ENCODE results near the gene TNFAIP8L1.
A peak's percentile ranks its signal among the peaks of the same experiment; 100 is the strongest.
"Not testable (repeated sequence)": the region's sequence is repeated elsewhere in the genome, so short reads cannot be mapped to it uniquely, and the experiment has no call there.

TNFAIP8L1 gene

GRCh38 chr19:4592445-4592844 is 46.9 kb upstream of the TNFAIP8L1 start:
- H4K8ac ChIP-seq (ENCODE audit: low read length) = no peak overlapping the region
- no peak overlapping the region for H2AFZ ChIP-seq (ENCODE audit: low read depth, low read length)
- H3K27me3 ChIP-seq (ENCODE audit: control insufficient read depth in 1 of 2, insufficient read depth in 1 of 2, low read length in 2 of 2) = peaks cover 22 to 59% of the 10 kb centered on the region in 2 experiments
- H3K4me1 ChIP-seq (ENCODE audit: control insufficient read depth, insufficient read depth, low read depth, low read length) = peaks cover 3% of the 10 kb centered on the region
- no peaks in the 10 kb centered on the region for H3K36me3 ChIP-seq (ENCODE audit: control insufficient read depth in 1 of 2, insufficient read depth in 2 of 2, low read depth in 1 of 2, low read length in 2 of 2)
- DNase-seq = no peak
- H2BK120ac ChIP-seq (ENCODE audit: low read depth, low read length) = no peak overlapping the region
- no peak overlapping the region for H3K27ac ChIP-seq (ENCODE audit: low read length, poor library complexity, severe bottlenecking)
- no peak overlapping the region for H2BK12ac ChIP-seq (ENCODE audit: low read length in 2 of 2)
- H3K9ac ChIP-seq (ENCODE audit: low read length) = no peak overlapping the region
- no peak overlapping the region for H4K91ac ChIP-seq (ENCODE audit: low read length)
- no peak overlapping the region for H2BK15ac ChIP-seq (ENCODE audit: low read depth, poor library complexity, severe bottlenecking)
- H3K4me3 ChIP-seq (ENCODE audit: insufficient read depth in 1 of 2, low read depth in 1 of 2, low read length in 2 of 2) = no peak overlapping the region
- H3K23ac ChIP-seq (ENCODE audit: low read length in 2 of 2) = no peak overlapping the region
- no peaks in the 10 kb centered on the region for H3K9me3 ChIP-seq (ENCODE audit: control insufficient read depth, low read length)
- no peak overlapping the region for H2AK5ac ChIP-seq (ENCODE audit: low read length, severe bottlenecking)
- no peak overlapping the region for H3K14ac ChIP-seq (ENCODE audit: low read length in 2 of 2)
- no peak overlapping the region for H2BK5ac ChIP-seq (ENCODE audit: low read depth, low read length, poor library complexity, severe bottlenecking)
- WGBS = 89% methylated on average over 4 of the region's 5 CpGs
- no peak overlapping the region for H3K18ac ChIP-seq (ENCODE audit: low read depth in 1 of 2, low read length in 2 of 2)
- no peak overlapping the region for H3K4me2 ChIP-seq (ENCODE audit: low read length, poor library complexity, severe bottlenecking)
- H3K4ac ChIP-seq (ENCODE audit: low read depth in 1 of 2, low read length in 2 of 2) = no peak overlapping the region
- no peaks in the 10 kb centered on the region for H3K79me1 ChIP-seq (replicated peaks; ENCODE audit: low read length, poor library complexity, severe bottlenecking)

DNA sequence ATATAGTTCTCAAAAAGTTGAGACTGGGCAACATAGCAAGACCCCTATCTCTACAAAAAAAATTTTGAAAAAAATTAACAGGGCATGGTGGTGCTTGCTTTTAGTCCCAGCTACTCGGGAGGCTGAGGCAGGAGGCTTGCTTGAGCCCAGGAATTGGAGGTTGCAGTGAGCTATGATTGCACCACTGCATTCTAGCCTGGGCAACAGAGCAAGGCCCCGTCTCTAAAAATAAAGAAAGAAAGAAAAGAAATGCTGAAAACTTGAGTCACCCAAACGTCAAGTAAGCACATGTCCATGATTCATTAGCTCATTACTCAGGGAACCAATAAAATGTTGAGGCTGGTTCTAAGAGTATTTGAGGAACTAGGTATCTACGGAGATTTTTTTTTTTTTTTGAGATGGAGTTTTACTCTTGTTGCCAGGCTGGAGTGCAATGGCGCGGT is 45.9 kb upstream of the TNFAIP8L1 start:
- H3K23ac ChIP-seq (ENCODE audit: low read length in 2 of 2) = no peak overlapping the region
- peak; percentile 68 for DNase-seq
- H3K4ac ChIP-seq (ENCODE audit: low read depth in 1 of 2, low read length in 2 of 2) = no peak overlapping the region
- H3K4me2 ChIP-seq (ENCODE audit: low read length, poor library complexity, severe bottlenecking) = no peak overlapping the region
- no peak overlapping the region for H2BK15ac ChIP-seq (ENCODE audit: low read depth, poor library complexity, severe bottlenecking)
- no peak overlapping the region for H4K91ac ChIP-seq (ENCODE audit: low read length)
- H3K36me3 ChIP-seq (ENCODE audit: control insufficient read depth in 1 of 2, insufficient read depth in 2 of 2, low read depth in 1 of 2, low read length in 2 of 2) = no peaks in the 10 kb centered on the region
- H3K18ac ChIP-seq (ENCODE audit: low read depth in 1 of 2, low read length in 2 of 2) = no peak overlapping the region
- peaks cover 6% of the 10 kb centered on the region for H3K4me1 ChIP-seq (ENCODE audit: control insufficient read depth, insufficient read depth, low read depth, low read length)
- H2BK12ac ChIP-seq (ENCODE audit: low read length in 2 of 2) = no peak overlapping the region
- no peak overlapping the region for H3K27ac ChIP-seq (ENCODE audit: low read length, poor library complexity, severe bottlenecking)
- no peaks in the 10 kb centered on the region for H3K79me1 ChIP-seq (replicated peaks; ENCODE audit: low read length, poor library complexity, severe bottlenecking)
- H2BK5ac ChIP-seq (ENCODE audit: low read depth, low read length, poor library complexity, severe bottlenecking) = no peak overlapping the region
- H3K9me3 ChIP-seq (ENCODE audit: control insufficient read depth, low read length) = no peaks in the 10 kb centered on the region
- H4K8ac ChIP-seq (ENCODE audit: low read length) = no peak overlapping the region
- peaks cover 28 to 63% of the 10 kb centered on the region in 2 experiments for H3K27me3 ChIP-seq (ENCODE audit: control insufficient read depth in 1 of 2, insufficient read depth in 1 of 2, low read length in 2 of 2)
- H2AFZ ChIP-seq (ENCODE audit: low read depth, low read length) = no peak overlapping the region
- WGBS = 38% methylated on average over 2 of the region's 6 CpGs
- H3K4me3 ChIP-seq (ENCODE audit: insufficient read depth in 1 of 2, low read depth in 1 of 2, low read length in 2 of 2) = no peak overlapping the region
- no peak overlapping the region for H2AK5ac ChIP-seq (ENCODE audit: low read length, severe bottlenecking)
- H3K9ac ChIP-seq (ENCODE audit: low read length) = no peak overlapping the region
- H2BK120ac ChIP-seq (ENCODE audit: low read depth, low read length) = no peak overlapping the region
- H3K14ac ChIP-seq (ENCODE audit: low read length in 2 of 2) = no peak overlapping the region

DNA sequence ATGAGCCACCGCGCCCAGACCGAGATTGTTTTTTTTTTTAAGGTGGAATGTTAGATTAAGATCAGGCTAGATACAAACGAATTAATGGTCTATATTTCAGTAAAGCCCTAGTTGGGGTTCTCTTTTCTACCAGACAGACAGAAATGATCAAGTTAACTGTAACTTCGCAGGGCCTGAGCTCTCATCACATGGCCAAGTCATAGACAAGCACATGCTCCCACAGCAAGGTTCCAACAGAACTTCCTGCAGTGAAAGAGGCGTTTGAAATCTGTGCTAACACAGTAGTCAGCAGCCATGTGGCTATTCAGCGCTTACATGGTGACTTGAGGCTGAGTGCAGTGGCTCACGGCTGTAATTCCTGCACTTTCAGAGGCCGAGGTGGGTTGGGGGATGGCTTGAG is 45.1 kb upstream of the TNFAIP8L1 start:
- Histone ChIP-seq H3K27me3 (ENCODE audit: control insufficient read depth in 1 of 2, insufficient read depth in 1 of 2, low read length in 2 of 2) (peaks cover 36 to 69% of the 10 kb centered on the region in 2 experiments), H3K9me3 (ENCODE audit: control insufficient read depth, low read length) (no peaks in the 10 kb centered on the region), H3K4me2 (ENCODE audit: low read length, poor library complexity, severe bottlenecking) (no peak overlapping the region), H3K36me3 (ENCODE audit: control insufficient read depth in 1 of 2, insufficient read depth in 2 of 2, low read depth in 1 of 2, low read length in 2 of 2) (no peaks in the 10 kb centered on the region), H3K27ac (ENCODE audit: low read length, poor library complexity, severe bottlenecking) (no peak overlapping the region), H2AFZ (ENCODE audit: low read depth, low read length) (no peak overlapping the region), H3K14ac (ENCODE audit: low read length in 2 of 2) (no peak overlapping the region), H2BK5ac (ENCODE audit: low read depth, low read length, poor library complexity, severe bottlenecking) (no peak overlapping the region), H3K79me1 (replicated peaks; ENCODE audit: low read length, poor library complexity, severe bottlenecking) (no peaks in the 10 kb centered on the region), H3K18ac (ENCODE audit: low read depth in 1 of 2, low read length in 2 of 2) (no peak overlapping the region), H2BK120ac (ENCODE audit: low read depth, low read length) (no peak overlapping the region), H4K91ac (ENCODE audit: low read length) (no peak overlapping the region), H3K9ac (ENCODE audit: low read length) (no peak overlapping the region), H4K8ac (ENCODE audit: low read length) (no peak overlapping the region), H2BK15ac (ENCODE audit: low read depth, poor library complexity, severe bottlenecking) (no peak overlapping the region), H3K4me3 (ENCODE audit: insufficient read depth in 1 of 2, low read depth in 1 of 2, low read length in 2 of 2) (no peak overlapping the region), H2BK12ac (ENCODE audit: low read length in 2 of 2) (no peak overlapping the region), H3K4ac (ENCODE audit: low read depth in 1 of 2, low read length in 2 of 2) (no peak overlapping the region), H2AK5ac (ENCODE audit: low read length, severe bottlenecking) (no peak overlapping the region), H3K4me1 (ENCODE audit: control insufficient read depth, insufficient read depth, low read depth, low read length) (peaks cover 9% of the 10 kb centered on the region), H3K23ac (ENCODE audit: low read length in 2 of 2) (no peak overlapping the region)
- peak; percentile 10 for DNase-seq
- 72% methylated on average over 9 of the region's 9 CpGs for WGBS

DNA sequence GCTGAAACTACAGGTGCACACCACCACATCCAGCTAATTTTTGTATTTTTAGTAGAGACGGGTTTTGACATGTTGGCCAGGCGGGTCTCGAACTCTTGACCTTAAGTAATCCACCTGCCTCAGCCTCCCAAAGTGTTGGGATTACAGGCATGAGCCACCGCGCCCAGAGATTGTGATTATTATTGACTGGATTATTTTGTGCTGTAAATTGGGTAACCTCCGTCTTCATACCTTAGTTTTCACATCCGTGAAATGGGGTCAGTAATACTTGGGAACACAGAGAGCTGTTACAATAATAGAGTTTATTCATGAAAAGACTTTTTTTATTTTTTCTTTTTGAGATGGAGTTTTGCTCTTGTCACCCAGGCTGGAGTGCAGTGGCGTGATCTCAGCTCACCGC is 44.2 kb upstream of the TNFAIP8L1 start:
- not testable (repeated sequence) for H2BK120ac ChIP-seq (ENCODE audit: low read depth, low read length); H3K4me2 ChIP-seq (ENCODE audit: low read length, poor library complexity, severe bottlenecking); H2AFZ ChIP-seq (ENCODE audit: low read depth, low read length); H3K36me3 ChIP-seq (ENCODE audit: control insufficient read depth in 1 of 2, insufficient read depth in 2 of 2, low read depth in 1 of 2, low read length in 2 of 2); H3K27ac ChIP-seq (ENCODE audit: low read length, poor library complexity, severe bottlenecking); H3K4me3 ChIP-seq (ENCODE audit: insufficient read depth in 1 of 2, low read depth in 1 of 2, low read length in 2 of 2); H3K9ac ChIP-seq (ENCODE audit: low read length); H4K91ac ChIP-seq (ENCODE audit: low read length); H3K18ac ChIP-seq (ENCODE audit: low read depth in 1 of 2, low read length in 2 of 2); H3K9me3 ChIP-seq (ENCODE audit: control insufficient read depth, low read length); H4K8ac ChIP-seq (ENCODE audit: low read length); H3K4me1 ChIP-seq (ENCODE audit: control insufficient read depth, insufficient read depth, low read depth, low read length); H2BK5ac ChIP-seq (ENCODE audit: low read depth, low read length, poor library complexity, severe bottlenecking); DNase-seq; H2BK12ac ChIP-seq (ENCODE audit: low read length in 2 of 2); H2AK5ac ChIP-seq (ENCODE audit: low read length, severe bottlenecking); H2BK15ac ChIP-seq (ENCODE audit: low read depth, poor library complexity, severe bottlenecking); H3K4ac ChIP-seq (ENCODE audit: low read depth in 1 of 2, low read length in 2 of 2); H3K79me1 ChIP-seq (replicated peaks; ENCODE audit: low read length, poor library complexity, severe bottlenecking); H3K14ac ChIP-seq (ENCODE audit: low read length in 2 of 2); H3K23ac ChIP-seq (ENCODE audit: low read length in 2 of 2)
- peaks cover 39 to 73% of the 10 kb centered on the region in 2 experiments for H3K27me3 ChIP-seq (ENCODE audit: control insufficient read depth in 1 of 2, insufficient read depth in 1 of 2, low read length in 2 of 2)
- WGBS = 93% methylated on average over 7 of the region's 9 CpGs
